GM18951 (cell line): Measurements from ENCODE around the gene SLC6A1.

Source experiments
- POLR2A ChIP-seq: IDR thresholded peaks from 4 replicates; pipeline ENCODE4 v1.6.1; 2011; ENCODE audit warnings: mild to moderate bottlenecking; ENCODE audit not compliant: insufficient read length, insufficient read depth; ENCODE audit errors: extremely low read depth
- in situ Hi-C: fragments of 300-500 bp; cut with MboI; formaldehyde crosslinking; loops from one replicate; pipeline ENCODE4 v1.12.0; 2022; ENCODE audit warnings: low sequenced_read_pairs, mixed read lengths, inconsistent platforms; ENCODE audit not compliant: unreplicated experiment

The SLC6A1 gene

DNA sequence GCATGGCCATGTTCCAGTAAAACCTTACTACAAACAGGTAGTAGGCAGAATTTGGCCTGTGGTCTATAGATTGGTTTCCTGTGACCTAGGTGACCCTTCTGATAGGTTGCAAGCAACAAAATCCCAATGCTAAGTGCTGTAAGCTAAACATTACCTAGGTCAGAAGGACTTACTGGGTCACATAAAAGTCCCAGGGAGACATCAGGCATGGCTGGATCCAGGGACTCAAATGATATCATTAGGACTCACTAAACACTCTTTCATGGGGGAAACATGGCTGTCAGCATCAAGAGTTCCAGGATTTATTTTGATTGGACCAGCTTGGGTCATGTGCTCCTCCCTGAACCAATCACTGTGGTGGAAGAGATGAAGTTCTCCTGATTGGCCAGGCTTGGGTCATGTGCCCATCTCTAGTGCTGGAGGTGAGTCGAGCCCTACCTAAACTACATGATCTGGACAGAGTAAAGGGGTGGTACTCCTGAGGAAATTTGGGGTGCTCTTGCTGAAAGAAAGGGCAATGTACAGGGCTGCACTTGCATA is 16.8 kb upstream of the SLC6A1 start:
- in situ Hi-C loops = no loop called here
- no peak for TF ChIP-seq POLR2A

DNA sequence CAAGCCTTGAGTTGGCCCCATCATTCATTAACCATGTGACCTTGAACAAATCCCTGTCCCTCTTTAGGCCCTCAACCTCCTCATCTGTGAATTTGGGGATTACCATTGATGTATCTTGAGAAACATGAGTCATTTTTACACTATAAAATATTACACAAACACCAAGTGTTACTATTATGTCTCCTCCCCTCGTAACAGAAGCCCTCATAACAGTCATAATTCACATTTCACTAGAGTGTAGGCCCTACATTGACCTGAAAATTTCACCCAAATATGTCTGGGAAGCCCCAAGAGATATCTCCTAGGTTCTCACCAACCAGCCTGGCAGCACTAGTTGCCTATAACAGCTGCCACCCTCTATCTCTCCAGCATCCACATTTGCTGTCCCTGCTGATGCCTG is 15.8 kb upstream of the SLC6A1 start:
- in situ Hi-C loops = no loop called here
- no peak for TF ChIP-seq POLR2A

- in situ Hi-C loops = no loop called here
- no peak for TF ChIP-seq POLR2A
Observed at GRCh38 chr3:10977892-10978510, 14.5 kb upstream of the SLC6A1 start.

DNA sequence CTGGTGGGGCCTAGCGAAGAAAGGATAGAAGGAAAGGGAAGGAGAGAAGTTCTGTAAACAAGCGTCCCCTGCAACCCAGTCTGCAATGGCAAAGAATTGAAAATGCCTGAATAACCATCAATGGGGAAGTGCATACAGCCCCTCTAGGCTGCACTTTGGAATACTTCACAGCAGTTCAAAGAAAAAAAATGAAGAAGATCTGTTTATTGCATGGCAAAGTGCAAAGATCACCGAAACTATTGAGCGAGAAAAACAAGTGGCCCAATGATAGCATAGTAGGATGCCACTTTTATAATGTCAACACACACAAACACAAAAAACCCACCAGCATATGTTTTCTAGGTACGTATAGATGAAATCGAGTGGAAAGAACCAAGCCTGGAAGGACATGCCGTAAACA is 13.6 kb upstream of the SLC6A1 start:
- no peak for TF ChIP-seq POLR2A

DNA sequence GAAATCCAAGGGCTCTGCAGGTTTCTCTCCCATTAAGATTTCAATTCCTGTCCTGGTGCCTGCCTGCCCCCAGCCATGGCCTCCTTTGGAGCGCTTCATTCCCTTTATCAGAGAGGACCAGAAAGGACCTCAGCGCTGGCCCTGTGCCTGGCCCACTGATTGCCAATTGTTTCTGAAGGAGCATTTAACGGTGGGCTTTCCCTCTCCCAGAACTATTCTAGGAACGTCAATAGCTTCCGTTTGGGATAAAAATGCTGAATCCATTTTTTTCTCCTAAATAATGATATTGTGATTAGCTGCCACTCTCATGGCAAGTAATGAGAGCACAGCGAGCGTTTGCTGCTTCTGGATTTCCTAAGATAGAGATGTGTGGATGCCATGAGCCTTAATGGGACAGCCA is 12.2 kb upstream of the SLC6A1 start:
- in situ Hi-C loops = no loop called here
- no peak for TF ChIP-seq POLR2A

More for the DNA sequence above, 13.6 kb upstream of the SLC6A1 start:
- in situ Hi-C loops = no loop called here

DNA sequence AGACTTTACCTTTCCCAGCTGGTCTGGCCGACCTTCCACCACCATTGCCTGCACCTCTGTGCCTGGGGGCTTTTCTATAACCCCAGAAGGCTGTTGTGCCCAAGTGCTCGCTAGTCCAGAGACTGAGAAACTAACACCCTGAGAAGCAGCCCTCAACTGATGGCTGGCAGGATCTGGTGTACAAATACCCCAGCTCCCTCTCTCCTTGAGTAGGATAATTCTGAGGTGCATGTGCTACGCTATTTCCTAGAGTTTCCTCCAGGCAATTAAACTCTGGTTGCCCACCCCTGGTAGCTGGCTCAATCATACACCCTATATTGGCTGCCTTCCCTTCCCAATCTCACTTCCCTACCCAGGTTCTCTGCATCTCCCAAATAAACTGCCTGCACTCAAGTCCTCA is 11.5 kb upstream of the SLC6A1 start:
- in situ Hi-C loops = no loop called here
- no peak for TF ChIP-seq POLR2A

- in situ Hi-C loops = no loop called here
- TF ChIP-seq POLR2A = no peak
Observed at GRCh38 chr3:10981961-10982360, 10.6 kb upstream of the SLC6A1 start.

GRCh38 chr3:10982782-10983181 is 9.8 kb upstream of the SLC6A1 start:
- in situ Hi-C loops = no loop called here
- no peak for TF ChIP-seq POLR2A

GRCh38 chr3:10983219-10983916 is 9.2 kb upstream of the SLC6A1 start:
- no peak for TF ChIP-seq POLR2A
- in situ Hi-C loops = no loop called here

GRCh38 chr3:10984371-10984896 is 8.1 kb upstream of the SLC6A1 start:
- in situ Hi-C loops = no loop called here
- no peak for TF ChIP-seq POLR2A

- in situ Hi-C loops = no loop called here
- no peak for TF ChIP-seq POLR2A
Observed at GRCh38 chr3:10985181-10985580, 7.4 kb upstream of the SLC6A1 start.

DNA sequence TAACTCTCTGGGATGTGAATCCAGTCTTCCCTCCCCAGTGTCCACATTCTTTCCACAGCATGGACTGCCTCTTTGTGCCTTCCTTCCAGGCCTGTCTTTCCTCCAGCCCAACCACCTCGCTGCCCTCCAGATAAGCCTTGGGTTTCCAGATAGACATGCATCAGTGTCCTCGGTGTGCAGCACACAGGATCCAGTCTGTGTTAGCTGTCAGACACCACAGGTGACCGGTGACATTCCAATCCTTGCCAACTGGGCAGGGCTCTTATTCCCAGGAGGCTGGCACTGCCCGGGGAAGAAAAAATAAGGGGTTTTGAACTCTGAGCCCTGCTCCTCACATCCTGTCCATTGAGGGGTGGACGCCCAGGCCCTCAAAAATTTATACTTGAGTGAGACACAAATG is 6.0 kb upstream of the SLC6A1 start:
- TF ChIP-seq POLR2A = no peak
- in situ Hi-C loops = no loop called here

DNA sequence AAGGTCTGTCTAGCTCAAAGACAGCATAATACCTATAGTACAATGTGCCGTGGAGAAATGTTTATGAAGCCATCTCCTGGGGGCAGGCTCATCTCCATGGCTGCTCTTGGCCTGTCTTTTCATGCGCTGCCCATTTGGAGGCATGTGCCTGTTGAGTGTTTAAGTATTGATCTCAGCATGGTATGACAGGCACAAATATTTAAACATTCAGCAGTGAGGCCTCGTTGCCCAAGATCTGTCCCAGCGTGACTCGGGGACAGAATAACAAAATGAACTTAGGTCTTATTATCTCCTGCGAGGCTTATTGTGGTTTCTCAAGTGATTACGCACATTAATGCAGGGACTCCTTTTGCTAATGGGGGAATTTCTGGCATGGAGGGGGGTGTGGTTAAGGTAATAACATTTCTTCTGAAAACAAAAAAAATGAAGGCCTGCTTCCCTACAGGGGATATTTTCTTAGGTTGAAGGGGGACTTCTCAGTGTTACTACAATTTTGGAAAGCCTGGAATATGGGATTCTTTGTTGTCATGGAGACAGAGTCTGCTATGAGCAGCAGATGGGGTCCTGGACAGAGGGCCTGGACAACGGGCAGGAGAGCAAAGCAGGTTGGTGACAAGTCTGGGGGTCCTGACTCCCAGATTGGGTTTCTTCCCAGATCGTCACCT is 4.4 kb upstream of the SLC6A1 start:
- in situ Hi-C loops = no loop called here
- TF ChIP-seq POLR2A = no peak
